Anterior cingulate cortex (tissue), 58 donors: ENCODE data around the gene SNX18.
A peak's percentile ranks its signal among the peaks of the same experiment; 100 is the strongest.

ENCODE experiments used
- DNase-seq, 58 donors: peaks; one replicate each; lab custom pipeline; 2025; lab: John Stamatoyannopoulos, UW

The SNX18 gene

GRCh38 chr5:54537725-54538124 lies 20.2 kb downstream of the SNX18 start:
- no peak for DNase-seq

DNA sequence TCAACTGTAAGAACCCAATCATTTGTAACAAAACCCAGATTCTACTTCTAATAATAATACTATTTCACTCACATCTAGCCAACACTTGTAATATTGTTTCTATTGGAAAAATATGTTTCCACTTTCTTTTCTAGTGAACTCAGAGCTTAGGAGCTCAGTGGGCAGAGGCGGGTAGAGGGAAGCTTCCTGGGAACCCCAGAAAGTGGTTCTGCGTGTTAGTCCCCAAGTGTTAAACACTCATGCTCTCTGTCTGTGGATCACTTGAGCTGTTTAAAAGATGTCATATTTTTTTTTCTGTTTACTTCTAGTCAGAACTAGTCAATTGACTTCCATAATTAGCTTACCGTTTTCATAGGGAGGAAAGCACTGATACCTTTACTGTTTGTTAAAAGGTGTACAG lies 20.6 kb downstream of the SNX18 start:
- DNase-seq = no peak

- no peak for DNase-seq
These were observed 21.4 kb downstream of the SNX18 start for GRCh38 chr5:54539001-54539400.

- no peak for DNase-seq
These were observed 22.7 kb downstream of the SNX18 start for GRCh38 chr5:54540286-54540685.

- DNase-seq = no peak
These were observed 24.5 kb downstream of the SNX18 start for GRCh38 chr5:54541823-54542783.

DNA sequence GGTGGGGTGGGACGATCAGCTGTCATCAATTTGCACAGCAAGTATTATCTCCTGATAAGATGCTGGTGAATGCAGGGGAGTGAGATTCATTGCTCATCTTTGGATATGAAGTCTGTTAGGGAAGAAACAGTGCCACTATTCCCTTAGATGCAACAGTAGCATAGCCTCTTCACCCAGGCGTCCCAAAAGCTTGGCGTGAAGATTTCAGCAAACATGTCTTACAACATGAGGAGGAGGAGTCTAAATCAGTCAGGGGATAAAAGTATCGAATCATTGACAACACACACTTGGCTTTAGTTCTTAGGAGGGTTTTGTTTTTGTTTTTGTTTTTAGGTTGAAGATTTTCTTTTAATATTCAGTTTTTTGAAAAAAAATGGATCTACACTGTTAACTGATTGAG lies 26.5 kb downstream of the SNX18 start:
- no peak for DNase-seq

DNA sequence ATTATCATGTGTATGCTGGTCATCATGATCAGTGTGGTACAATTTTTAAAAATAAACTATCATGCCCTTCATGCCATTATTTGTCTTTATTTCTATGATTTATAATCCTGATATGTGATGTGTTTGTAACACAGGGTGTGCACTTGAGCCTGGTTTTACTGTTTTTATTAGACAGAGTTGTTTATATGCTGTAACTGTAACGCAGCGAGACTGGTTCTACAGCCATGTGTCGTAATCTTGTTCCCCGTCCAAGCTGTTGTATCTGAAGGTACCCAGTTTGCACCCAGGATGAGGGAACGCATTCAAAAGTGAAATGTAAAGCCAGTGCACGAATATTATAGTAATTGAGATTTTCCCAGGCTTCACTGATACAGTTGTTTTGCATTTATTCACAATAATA lies 28.2 kb downstream of the SNX18 start:
- no peak for DNase-seq

DNA sequence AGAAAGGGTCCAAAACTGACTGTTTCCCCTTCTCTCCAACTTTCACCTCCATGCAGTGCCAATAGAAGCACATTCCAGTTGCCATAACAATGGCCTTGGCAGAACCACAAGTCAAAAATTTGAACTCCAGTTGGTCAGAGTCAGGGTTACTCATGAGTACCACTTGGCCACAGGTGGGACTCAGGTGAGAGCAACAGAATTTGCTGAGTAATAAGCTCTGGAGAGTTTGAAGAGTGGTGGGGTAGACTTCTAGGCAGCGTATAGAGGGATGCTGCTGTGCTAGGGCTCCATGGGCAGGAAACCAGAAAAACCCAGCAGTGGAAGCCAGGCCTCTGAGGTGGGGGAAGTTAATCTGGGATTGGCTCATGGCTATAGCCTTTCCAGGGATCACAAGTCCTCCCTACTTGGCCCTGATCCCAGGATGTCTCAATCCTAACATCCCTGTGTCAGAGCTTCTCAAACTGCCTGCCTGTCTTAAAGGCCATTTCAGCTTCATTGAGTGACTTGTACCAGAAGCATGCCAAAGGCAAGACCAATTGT lies 30.2 kb downstream of the SNX18 start:
- DNase-seq = peak in 1 of 58 donors; percentile 11

DNA sequence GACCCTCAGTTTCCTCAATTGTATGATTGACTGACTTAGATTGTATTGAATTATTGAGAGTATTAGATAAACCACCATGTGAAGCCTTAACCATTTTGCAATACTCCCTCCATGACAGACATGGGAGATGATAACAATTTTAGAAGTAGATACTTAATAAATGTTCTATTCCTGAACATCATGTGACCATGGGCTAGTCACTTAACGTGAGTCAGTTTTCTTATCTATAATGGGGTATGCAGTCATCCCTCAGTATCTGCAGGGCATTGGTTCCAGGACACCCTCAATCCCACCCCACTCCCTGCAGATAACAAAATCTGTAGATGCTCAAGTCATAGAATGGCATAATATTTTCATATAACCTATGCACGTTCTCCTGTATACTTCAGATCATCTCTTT lies 31.0 kb downstream of the SNX18 start:
- no peak for DNase-seq

- no peak for DNase-seq
These were observed 33.7 kb downstream of the SNX18 start for GRCh38 chr5:54551292-54551691.

- DNase-seq = peak in 45 of 58 donors; percentile 8 to 81 (median 36)
These were observed 34.4 kb downstream of the SNX18 start for GRCh38 chr5:54551926-54552325.

DNA sequence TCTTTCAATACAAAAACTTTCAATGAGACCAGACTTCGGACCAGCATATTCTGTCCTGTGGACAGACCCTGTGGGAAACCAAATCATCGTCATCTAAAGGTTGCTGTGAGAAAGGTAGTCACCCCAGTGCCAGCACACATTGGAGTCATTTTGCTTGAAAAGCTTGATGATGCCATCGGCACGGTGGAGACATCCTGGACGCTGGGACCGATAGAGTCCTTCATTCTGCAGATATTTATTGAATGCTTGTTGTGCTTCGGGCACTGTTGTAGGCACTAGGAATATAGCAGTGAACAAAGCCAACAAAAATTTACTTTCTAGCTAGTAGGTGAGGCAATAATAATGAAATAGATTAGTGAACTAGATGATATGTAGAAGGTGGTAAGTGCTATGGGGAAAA lies 34.9 kb downstream of the SNX18 start:
- no peak for DNase-seq

- DNase-seq = peak in 50 of 58 donors; percentile 4 to 89 (median 52)
These were observed 36.2 kb downstream of the SNX18 start for GRCh38 chr5:54553659-54554207.

DNA sequence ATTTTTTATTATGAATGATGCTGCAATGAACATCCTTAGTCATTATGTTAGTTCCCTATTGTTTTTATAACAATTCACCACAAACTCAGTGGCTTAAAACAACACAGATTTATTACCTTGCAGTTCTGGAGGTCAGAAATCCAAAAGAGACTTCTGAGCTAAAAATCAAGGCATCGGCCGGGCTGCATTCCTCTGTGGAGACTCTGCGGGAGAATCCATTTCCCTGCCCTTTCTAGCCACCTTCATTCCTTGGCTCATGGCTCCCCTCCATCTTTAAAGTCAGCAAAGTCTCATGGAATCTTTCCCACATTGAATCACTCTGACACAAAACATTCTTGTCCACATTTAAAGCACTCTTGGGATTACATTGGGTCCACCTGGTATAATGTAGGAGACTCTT lies 38.6 kb downstream of the SNX18 start:
- no peak for DNase-seq

GRCh38 chr5:54558362-54558761 lies 40.8 kb downstream of the SNX18 start:
- no peak for DNase-seq

DNA sequence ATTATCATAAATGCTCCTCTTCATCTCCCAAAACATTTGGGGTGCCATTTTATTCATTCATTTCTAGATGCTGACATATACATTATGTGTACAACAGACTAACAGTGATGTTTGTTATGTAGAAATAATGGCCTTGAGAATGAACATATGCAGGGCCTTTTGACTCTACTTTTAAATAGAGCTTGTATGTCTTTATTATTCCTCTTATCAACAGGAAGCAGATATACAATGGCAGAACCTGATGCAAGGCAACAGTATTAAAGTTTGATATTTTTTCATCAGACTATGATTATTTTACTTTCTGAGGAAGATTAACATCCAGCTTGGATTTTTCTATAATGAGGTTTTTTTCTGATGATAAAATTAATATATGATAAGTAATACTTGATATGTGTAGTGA lies 44.1 kb downstream of the SNX18 start:
- DNase-seq = no peak

- DNase-seq = no peak
These were observed 45.7 kb downstream of the SNX18 start for GRCh38 chr5:54563083-54563761.

DNA sequence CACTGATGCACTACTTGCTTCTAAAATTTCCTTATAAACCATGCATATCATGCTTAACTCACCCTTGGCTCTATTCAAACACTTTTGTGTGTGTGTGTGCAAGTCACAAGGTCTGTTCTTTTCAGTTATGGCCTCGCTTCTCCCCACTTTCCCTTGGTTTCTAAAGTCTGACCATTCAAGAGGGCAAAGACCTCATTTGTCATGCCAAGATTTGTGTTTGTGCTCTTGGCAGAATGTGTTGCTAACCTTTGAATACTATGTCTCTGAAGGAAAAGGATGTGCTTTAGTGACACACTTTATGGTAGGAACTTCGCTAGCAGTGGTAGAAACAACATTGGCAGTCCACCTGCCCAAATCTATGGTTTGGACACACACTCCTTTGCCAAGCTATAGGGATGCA lies 50.4 kb downstream of the SNX18 start:
- DNase-seq = no peak

GRCh38 chr5:54570916-54571315 lies 53.4 kb downstream of the SNX18 start:
- peak in 6 of 58 donors; percentile 7 to 29 (median 22) for DNase-seq

DNA sequence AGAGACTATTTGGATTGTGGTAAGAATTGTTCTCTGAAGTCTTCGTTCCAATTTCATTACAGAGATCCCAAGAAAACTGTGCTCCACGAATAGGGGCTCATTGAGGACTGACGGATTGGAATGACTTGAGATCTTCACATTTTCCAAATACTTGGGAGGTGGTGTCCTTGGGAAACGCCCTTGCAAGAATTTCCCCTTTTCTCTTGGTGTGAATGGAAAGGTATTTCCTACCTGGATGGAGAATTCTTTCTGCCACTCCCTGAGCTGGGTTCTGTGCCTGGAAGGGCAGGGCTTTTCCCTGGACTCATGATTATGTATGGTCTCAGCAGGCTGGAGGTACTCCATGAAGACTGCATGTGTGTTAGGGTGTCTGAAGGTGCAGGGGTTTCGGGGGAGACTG lies 53.9 kb downstream of the SNX18 start:
- DNase-seq = no peak

GRCh38 chr5:54573812-54574489 lies 56.4 kb downstream of the SNX18 start:
- no peak for DNase-seq
